HepG2 (cell line): Measurements from ENCODE around the gene CPT1B.

Experiments used
- ARHGAP35 ChIP-seq: sonication (generic); formaldehyde crosslinking; IDR thresholded peaks from 2 replicates; pipeline ENCODE4 v1.9.0; 2022; ENCODE audit warnings: mild to moderate bottlenecking, inconsistent platforms, moderate library complexity, missing genetic modification reagents, borderline replicate concordance
- CHD4 ChIP-seq: fragments of 200-600 bp; sonication (generic); IDR thresholded peaks from 2 replicates; pipeline ENCODE4 v1.7.0; 2017; ENCODE audit warnings: mild to moderate bottlenecking, low read length, borderline replicate concordance
- HMG20A ChIP-seq: IDR thresholded peaks from 2 replicates; pipeline ENCODE4 v1.6.1; 2016; ENCODE audit warnings: borderline replicate concordance
- IRF2 ChIP-seq: IDR thresholded peaks from 2 replicates; pipeline ENCODE4 v1.6.1; 2018; ENCODE audit warnings: missing genetic modification reagents, missing compliant biosample characterization
- POLR2AphosphoS5 ChIP-seq: IDR thresholded peaks from 2 replicates; pipeline ENCODE4 v1.6.1; 2012; ENCODE audit warnings: low read depth, low read length
- PREB ChIP-seq: sonication (generic); formaldehyde crosslinking; IDR thresholded peaks from 2 replicates; pipeline ENCODE4 v1.4.0; 2020; ENCODE audit warnings: missing genetic modification reagents
- ZBTB33 ChIP-seq: sonication (generic); formaldehyde crosslinking; IDR thresholded peaks from 2 replicates; pipeline ENCODE4 v1.4.0; 2020; ENCODE audit warnings: missing genetic modification reagents
- ZNF101 ChIP-seq: sonication (generic); formaldehyde crosslinking; IDR thresholded peaks from 2 replicates; pipeline ENCODE4 v1.4.0; 2020; ENCODE audit warnings: mild to moderate bottlenecking, low read depth, missing genetic modification reagents, borderline replicate concordance
- ZNF12 ChIP-seq: sonication (generic); formaldehyde crosslinking; IDR thresholded peaks from 2 replicates; pipeline ENCODE4 v1.5.0; 2020; ENCODE audit warnings: missing genetic modification reagents

GRCh38 chr22:50604256-50605001 lies 26.2 kb upstream of the CPT1B start:
- no peak for TF ChIP-seq POLR2AphosphoS5
- TF ChIP-seq HMG20A (CRISPR knock-in tag): no peak
- TF ChIP-seq ZNF12 (CRISPR knock-in tag): no peak
- no peak for TF ChIP-seq IRF2 (CRISPR knock-in tag)
- TF ChIP-seq PREB (CRISPR knock-in tag): no peak
- no peak for TF ChIP-seq ZNF101
- TF ChIP-seq ZBTB33 (CRISPR knock-in tag): no peak
- TF ChIP-seq ARHGAP35: no peak
- TF ChIP-seq CHD4: no peak
